CD14-positive monocyte (primary cell): ENCODE data around the gene CTNNBL1. TPM values are rescaled to one million over a fixed set of nuclear protein-coding genes. Genes with fewer than 3 reads are reported as not detected.

ENCODE experiments used
- DNase-seq, 3 donors: peaks; one replicate each; pipeline ENCODE4 v3.0.0-alpha.2; 2011 to 2022
- H2AFZ ChIP-seq: 2 replicates; pipeline ENCODE4 v1.6.0; 2012; ENCODE audit warnings: mild to moderate bottlenecking, low read depth, low read length, inconsistent platforms; ENCODE audit not compliant: insufficient read depth, poor library complexity, severe bottlenecking
- H3K27ac ChIP-seq, 2 donors: 1 replicate in 1 of 2; 2 replicates in 1 of 2; pipeline ENCODE4 v1.5.1; 2012 to 2013; ENCODE audit warnings: low read length in 2 of 2, control low read depth in 1 of 2, inconsistent platforms in 1 of 2, low read depth in 1 of 2, mild to moderate bottlenecking in 1 of 2
- H3K27me3 ChIP-seq, 2 donors: one replicate each; pipeline versions ENCODE4 v1.6.0 to v1.6.1; 2011 to 2013; ENCODE audit warnings: low read length in 2 of 2; ENCODE audit not compliant: control insufficient read depth in 2 of 2, insufficient read depth in 2 of 2
- H3K36me3 ChIP-seq, 2 donors: replicated peaks in 1 of 2; 1 replicate in 1 of 2; 2 replicates in 1 of 2; pipeline versions ENCODE4 v1.5.1 to v1.6.1; 2012 to 2013; ENCODE audit warnings: low read length in 2 of 2, control low read depth in 1 of 2, inconsistent platforms in 1 of 2, mild to moderate bottlenecking in 1 of 2; ENCODE audit not compliant: insufficient read depth in 2 of 2, control insufficient read depth in 1 of 2
- H3K4me1 ChIP-seq, 2 donors: 1 replicate in 1 of 2; 2 replicates in 1 of 2; pipeline versions ENCODE4 v1.5.1 to v1.6.1; 2012 to 2013; ENCODE audit warnings: low read length in 2 of 2, control low read depth in 1 of 2, inconsistent platforms in 1 of 2, mild to moderate bottlenecking in 1 of 2, moderate library complexity in 1 of 2; ENCODE audit not compliant: insufficient read depth in 2 of 2, control insufficient read depth in 1 of 2
- H3K4me2 ChIP-seq: replicated peaks from 2 replicates; pipeline ENCODE3; 2012; ENCODE audit warnings: low read length, moderate library complexity, mild to moderate bottlenecking; ENCODE audit not compliant: poor library complexity, severe bottlenecking; ENCODE audit errors: extremely low read depth
- H3K4me3 ChIP-seq, 3 experiments: fragments of 200-600 bp in 1 of 3; sonication (generic) in 1 of 3; replicated peaks in 1 of 3; 1 replicate in 2 of 3; 2 replicates in 1 of 3; pipeline ENCODE4 v1.5.1; 2011 to 2013; ENCODE audit warnings: low read length in 3 of 3, mild to moderate bottlenecking in 3 of 3, control low read depth in 2 of 3, low read depth in 2 of 3, inconsistent platforms in 1 of 3, moderate library complexity in 1 of 3
- H3K79me2 ChIP-seq: 2 replicates; pipeline ENCODE4 v1.6.0; 2012; ENCODE audit warnings: mild to moderate bottlenecking, control low read depth, inconsistent platforms, low read length, moderate library complexity; ENCODE audit not compliant: insufficient read depth
- H3K9ac ChIP-seq: 2 replicates; pipeline ENCODE4 v1.6.0; 2017; ENCODE audit warnings: low read length, mild to moderate bottlenecking; ENCODE audit not compliant: insufficient read depth, poor library complexity, severe bottlenecking
- H3K9me3 ChIP-seq, 2 donors: replicated peaks in 1 of 2; 1 replicate in 1 of 2; 2 replicates in 1 of 2; pipeline versions ENCODE4 v1.5.1 to v1.6.1; 2012 to 2013; ENCODE audit warnings: low read length in 2 of 2, control low read depth in 1 of 2; ENCODE audit not compliant: control insufficient read depth in 1 of 2, insufficient read depth in 1 of 2
- H4K20me1 ChIP-seq: 2 replicates; pipeline ENCODE4 v1.6.0; 2012; ENCODE audit warnings: mild to moderate bottlenecking, low read length, control low read depth, moderate library complexity; ENCODE audit not compliant: insufficient read depth
- H3K27ac Mint-ChIP-seq, 7 donors: one replicate each; pipeline ENCODE4 v1.8.0; 2020; ENCODE audit warnings: mild to moderate bottlenecking in 7 of 7, mixed read lengths in 7 of 7, moderate library complexity in 6 of 7, inconsistent platforms in 2 of 7
- H3K27me3 Mint-ChIP-seq, 3 donors: one replicate each; pipeline ENCODE4 v1.8.0; 2021 to 2022; ENCODE audit warnings: low read depth in 3 of 3, mild to moderate bottlenecking in 3 of 3, mixed read lengths in 3 of 3, moderate library complexity in 3 of 3, inconsistent platforms in 1 of 3
- H3K36me3 Mint-ChIP-seq, 2 donors: one replicate each; pipeline ENCODE4 v1.8.0; 2020; ENCODE audit warnings: mixed read lengths in 2 of 2, inconsistent platforms in 1 of 2, mild to moderate bottlenecking in 1 of 2
- H3K4me1 Mint-ChIP-seq: one replicate; pipeline ENCODE4 v1.8.0; 2020; ENCODE audit warnings: mild to moderate bottlenecking, mixed read lengths
- H3K4me3 Mint-ChIP-seq, 2 donors: one replicate each; pipeline ENCODE4 v1.8.0; 2020; ENCODE audit warnings: mild to moderate bottlenecking in 2 of 2, mixed read lengths in 2 of 2, moderate library complexity in 1 of 2
- H3K9me3 Mint-ChIP-seq, 7 donors: one replicate each; pipeline ENCODE4 v1.8.0; 2020 to 2022; ENCODE audit warnings: mixed read lengths in 7 of 7, mild to moderate bottlenecking in 6 of 7, moderate library complexity in 6 of 7, inconsistent platforms in 2 of 7
- CTCF ChIP-seq: fragments of 200-600 bp; IDR thresholded peaks from one replicate; pipeline ENCODE4 v1.8.0; 2022; ENCODE audit warnings: antibody characterized with exemption, mild to moderate bottlenecking
- WGBS: methylation state at CpG from one replicate; pipeline ENCODE4 v1.1.5; 2013; ENCODE audit warnings: missing lambda C conversion rate; ENCODE audit not compliant: insufficient coverage; 5-methylcytosine and 5-hydroxymethylcytosine counted together
- intact Hi-C, 2 donors: fragments of 100-400 bp; cut with micrococcal nuclease; formaldehyde crosslinking; loops; one replicate each; pipeline versions ENCODE4 v1.15.0 to v1.15.1; 2023
- polyA plus RNA-seq, 3 donors: library from polyadenylated mRNA; depleted of rRNA in 1 of 3; unstranded in 2 of 3; stranded (reverse) in 1 of 3; fragments of 300-500 nt in 2 of 3; fragments of >200 nt in 1 of 3; fragmentation: Illumina TruSeq in 2 of 3; gene quantifications; 1 replicate in 2 of 3; 2 replicates in 1 of 3; pipeline ENCODE4 v1.2.3, GENCODE V29; 2012 to 2021

The CTNNBL1 gene
- polyA plus RNA-seq, 3 donors = 35.5 to 83.2 (median 77.3) TPM

- H3K9me3 ChIP-seq = no peaks in the 10 kb centered on the region
- Mint-ChIP-seq H3K27ac (no peak overlapping the region), H3K4me3 (no peak overlapping the region), H3K36me3 (peaks cover 58 to 62% of the 10 kb centered on the region in 2 donors), H3K9me3 (no peaks in the 10 kb centered on the region), H3K27me3 (peaks cover 0 to 1% (median 0%) of the 10 kb centered on the region in 3 donors), H3K4me1 (no peaks in the 10 kb centered on the region)
- H3K4me1 ChIP-seq = no peaks in the 10 kb centered on the region
- 100% methylated on average over 4 of the region's 7 CpGs for WGBS
- H3K9ac ChIP-seq = no peak overlapping the region
- no peak overlapping the region for H3K4me2 ChIP-seq
- H3K27me3 ChIP-seq = no peaks in the 10 kb centered on the region
- no peak overlapping the region for H2AFZ ChIP-seq
- H3K36me3 ChIP-seq = peaks cover 36 to 55% of the 10 kb centered on the region in 2 donors
- H4K20me1 ChIP-seq = peaks cover 11% of the 10 kb centered on the region
- no peaks in the 10 kb centered on the region for H3K79me2 ChIP-seq
- H3K4me3 ChIP-seq = no peak overlapping the region
- H3K27ac ChIP-seq = no peak overlapping the region
- no peak for DNase-seq
- TF ChIP-seq CTCF = no peak
- intact Hi-C loops = no loop called here
These were observed 146.1 kb downstream of the CTNNBL1 start for GRCh38 chr20:37839955-37840354.

- no peak overlapping the region for H3K27ac Mint-ChIP-seq
- H3K27me3 Mint-ChIP-seq = peaks cover 0 to 1% (median 0%) of the 10 kb centered on the region in 3 donors
- Histone ChIP-seq H3K4me3 (no peak overlapping the region), H3K27ac (no peak overlapping the region), H3K36me3 (peaks cover 41 to 69% of the 10 kb centered on the region in 2 donors), H3K79me2 (no peaks in the 10 kb centered on the region), H3K9ac (no peak overlapping the region), H3K27me3 (no peaks in the 10 kb centered on the region), H3K4me2 (no peak overlapping the region), H3K4me1 (no peaks in the 10 kb centered on the region), H3K9me3 (no peaks in the 10 kb centered on the region), H2AFZ (no peak overlapping the region), H4K20me1 (peaks cover 8% of the 10 kb centered on the region)
- DNase-seq = no peak
- peaks cover 69 to 73% of the 10 kb centered on the region in 2 donors for H3K36me3 Mint-ChIP-seq
- no peak overlapping the region for H3K4me3 Mint-ChIP-seq
- no peaks in the 10 kb centered on the region for H3K4me1 Mint-ChIP-seq
- H3K9me3 Mint-ChIP-seq = no peaks in the 10 kb centered on the region
- intact Hi-C loops = no loop called here
- TF ChIP-seq CTCF = no peak
These were observed 147.6 kb downstream of the CTNNBL1 start for GRCh38 chr20:37841389-37841788.
